ENCODE results near the gene TMEM169.

The TMEM169 gene

DNA sequence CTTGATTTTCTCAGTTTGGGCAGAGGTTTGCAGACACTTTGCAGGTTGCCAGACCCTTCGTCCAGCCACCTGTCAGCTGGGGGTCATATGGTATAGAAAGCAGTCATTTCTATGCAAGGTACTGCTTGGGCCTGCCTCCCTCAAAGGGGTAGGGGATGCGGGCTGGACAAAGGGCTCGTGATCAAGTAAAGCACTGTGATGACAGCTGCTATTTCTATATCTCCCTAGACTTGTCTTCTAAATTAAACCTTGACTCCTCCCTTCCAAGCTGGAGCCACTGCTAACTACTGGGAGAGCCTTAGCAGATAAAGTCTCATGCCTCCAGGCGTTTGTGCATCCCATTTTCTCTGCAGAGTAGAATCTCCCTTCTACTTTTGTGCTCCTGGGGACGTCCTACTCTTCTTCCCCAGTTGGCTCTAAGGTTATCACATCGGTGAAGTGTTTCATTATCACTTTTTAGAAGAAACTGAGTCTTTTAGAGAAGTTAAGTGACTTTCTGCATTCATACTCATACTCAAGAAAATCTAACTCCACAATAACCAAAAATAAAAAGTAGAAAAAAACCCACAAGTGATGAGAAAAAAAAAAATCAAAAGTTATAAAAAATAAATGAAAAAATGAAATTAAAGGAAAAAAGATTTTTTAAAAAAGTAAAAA lies 26.7 kb downstream of the TMEM169 start:
- no peak for DNase-seq

DNA sequence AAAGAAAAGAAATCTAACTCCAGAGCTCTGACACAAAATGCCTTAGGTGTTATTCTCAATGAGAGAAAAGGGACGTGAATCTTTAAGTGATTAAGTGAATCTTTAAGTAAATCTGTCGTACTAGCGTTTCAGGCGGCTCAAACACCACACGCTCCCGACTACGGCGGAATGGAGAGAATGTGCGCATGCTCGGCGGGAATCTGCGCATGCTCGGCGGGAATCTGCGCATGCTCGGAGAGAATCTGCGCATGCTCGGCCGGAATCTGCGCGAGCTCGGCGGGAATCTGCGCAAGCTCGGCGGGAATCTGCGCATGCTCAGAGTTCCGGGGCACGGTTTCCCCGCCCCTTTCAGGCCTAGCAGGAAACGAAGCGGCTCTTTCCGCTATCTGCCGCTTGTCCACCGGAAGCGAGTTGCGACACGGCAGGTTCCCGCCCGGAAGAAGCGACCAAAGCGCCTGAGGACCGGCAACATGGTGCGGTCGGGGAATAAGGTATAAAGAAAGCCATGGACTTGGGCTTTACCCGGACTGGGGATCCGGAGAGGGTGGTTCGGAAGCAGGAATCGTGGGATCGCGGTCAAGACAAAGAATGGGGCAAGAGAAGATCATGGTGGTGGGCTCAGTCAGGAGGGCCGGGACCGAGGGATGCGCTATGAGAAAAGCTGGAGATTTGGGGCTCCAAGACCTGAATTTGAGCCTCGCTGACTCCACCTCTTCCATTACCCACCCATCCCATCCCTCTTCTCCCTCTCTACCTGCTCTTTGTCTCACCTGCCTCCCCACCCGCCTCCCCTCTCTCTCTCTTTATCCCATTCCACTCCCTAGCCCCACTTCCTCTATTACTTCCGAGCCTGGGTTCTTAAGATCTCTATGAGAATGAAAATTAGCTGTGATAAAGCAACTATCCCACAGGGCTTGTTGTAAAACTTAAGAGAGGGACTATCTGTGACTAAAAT lies 27.5 kb downstream of the TMEM169 start, which contains the start of gene XRCC5:
Gene XRCC5 (plus strand): TSS at position 382 of the 955 bp plus-strand sequence. CDS start 89 bp downstream, at position 471.
- DNase-seq: peak; percentile 97 to 99

DNA sequence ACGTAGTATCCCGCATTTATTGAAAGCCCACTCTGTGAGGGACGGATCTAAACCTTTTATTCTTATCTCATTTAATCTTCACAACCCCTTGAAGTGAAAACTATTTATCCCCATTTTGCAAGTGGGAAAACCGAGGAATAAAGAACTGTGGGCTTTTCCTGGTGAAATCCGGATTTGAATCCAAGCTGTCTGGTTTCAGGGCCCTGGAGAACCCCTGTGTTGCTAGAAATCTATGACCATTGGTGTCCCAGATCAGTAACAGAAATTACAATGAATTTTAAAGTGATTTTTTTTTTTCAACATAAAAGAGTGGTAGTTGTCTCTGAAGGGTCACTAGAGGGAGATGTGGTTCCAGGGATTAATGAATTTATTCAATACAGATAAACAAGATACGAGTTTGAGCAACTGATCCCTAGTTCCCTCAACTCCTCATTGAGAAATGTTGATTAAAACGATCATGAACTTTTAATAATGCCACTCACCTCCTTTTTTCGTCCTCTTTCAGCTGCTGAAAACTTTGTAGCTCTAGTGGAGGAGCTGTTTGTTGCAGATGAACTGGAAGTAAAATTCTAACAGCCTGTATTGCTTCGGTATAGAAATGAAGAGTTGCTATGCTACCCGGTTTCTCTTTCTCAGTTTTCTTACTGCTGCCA lies 28.4 kb downstream of the TMEM169 start:
- no peak for DNase-seq

DNA sequence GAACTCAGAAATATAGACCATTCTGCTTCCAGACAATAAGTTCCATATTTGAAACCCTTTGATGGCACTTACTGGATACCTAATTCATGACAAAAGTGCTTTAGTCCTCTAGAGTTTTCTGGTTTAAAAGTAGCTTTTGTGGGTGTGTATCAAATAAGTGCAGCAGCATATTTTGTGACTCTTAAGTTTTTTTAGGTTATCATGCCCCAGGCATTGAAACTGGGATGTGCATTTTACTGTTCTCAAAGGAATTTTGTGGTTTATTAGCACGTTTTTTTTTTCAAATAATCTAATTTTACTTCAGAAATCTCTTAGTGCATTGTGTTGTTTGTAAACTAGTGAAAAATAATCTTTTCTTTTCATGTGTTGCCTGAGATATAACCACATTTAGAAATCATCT lies 28.9 kb downstream of the TMEM169 start:
- DNase-seq: no peak

DNA sequence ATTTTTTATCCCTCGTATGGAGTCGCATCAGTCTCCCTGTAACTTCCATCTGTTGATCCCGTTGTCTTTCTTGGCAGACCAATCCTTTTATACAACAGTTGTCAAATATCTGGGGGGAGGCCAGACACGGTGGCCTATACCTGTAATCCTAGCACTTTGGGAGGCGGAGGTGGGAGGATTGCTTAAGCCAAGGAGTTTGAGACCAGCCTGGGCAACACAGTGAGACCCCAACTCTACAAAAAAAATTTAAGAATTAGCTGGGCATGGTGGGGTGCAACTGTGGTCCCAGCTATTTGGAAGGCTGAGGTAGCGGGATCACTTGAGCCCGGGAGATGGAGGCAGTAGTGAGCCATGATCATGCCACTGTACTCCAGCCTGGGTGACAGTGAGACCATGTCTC lies 29.4 kb downstream of the TMEM169 start:
- no peak for DNase-seq

DNA sequence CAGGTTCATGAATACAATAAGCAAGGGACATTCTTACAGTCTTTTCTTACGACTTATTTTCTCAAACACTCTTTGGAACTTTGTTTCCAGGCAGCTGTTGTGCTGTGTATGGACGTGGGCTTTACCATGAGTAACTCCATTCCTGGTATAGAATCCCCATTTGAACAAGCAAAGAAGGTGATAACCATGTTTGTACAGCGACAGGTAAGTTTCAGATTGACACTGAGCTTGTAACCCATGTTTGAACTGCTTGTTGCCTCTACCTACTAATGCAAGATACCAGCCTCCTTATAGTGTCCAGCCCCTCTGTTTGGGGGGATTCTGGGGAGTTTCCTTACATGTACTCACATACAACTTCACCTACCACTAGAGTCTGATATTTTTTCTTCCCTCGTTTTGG lies 31.2 kb downstream of the TMEM169 start:
- DNase-seq: no peak

DNA sequence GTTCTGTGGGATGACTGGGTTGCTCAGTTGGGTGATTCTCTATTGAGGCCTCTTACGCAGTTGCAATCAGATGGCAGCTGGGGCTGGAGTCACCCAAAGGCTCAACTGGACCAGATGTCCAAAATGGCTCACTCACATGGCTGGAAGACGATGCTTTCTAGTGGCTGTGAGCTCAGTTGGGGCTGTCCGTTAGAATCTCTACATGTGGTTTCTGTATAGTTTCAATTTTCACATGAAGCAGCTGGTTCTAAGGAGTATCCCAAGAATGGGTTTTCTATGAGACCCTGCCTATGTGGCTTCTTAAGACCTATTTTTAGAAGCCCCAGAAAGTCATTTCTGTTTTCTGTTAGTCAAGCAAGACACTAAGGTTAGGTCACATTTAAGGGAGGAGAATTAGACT lies 31.9 kb downstream of the TMEM169 start:
- DNase-seq: peak in 1 of 2 experiments; percentile 45

DNA sequence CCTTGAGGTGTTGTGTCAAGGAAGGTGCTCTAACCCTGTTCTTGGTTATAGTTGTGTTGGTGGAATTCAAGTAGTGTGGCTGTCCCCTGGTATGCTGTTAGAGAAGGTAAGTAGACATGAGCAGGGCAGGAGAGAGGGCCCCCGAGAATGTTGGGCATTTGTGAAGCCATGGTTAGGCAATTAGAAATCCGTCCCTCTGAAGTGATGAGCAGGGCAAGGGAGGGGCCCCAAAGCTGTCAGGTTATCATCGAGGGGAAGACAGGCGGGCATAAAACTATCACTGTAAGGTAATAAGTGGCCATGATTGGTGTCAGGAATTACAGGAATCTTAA lies 32.6 kb downstream of the TMEM169 start:
- no peak for DNase-seq

DNA sequence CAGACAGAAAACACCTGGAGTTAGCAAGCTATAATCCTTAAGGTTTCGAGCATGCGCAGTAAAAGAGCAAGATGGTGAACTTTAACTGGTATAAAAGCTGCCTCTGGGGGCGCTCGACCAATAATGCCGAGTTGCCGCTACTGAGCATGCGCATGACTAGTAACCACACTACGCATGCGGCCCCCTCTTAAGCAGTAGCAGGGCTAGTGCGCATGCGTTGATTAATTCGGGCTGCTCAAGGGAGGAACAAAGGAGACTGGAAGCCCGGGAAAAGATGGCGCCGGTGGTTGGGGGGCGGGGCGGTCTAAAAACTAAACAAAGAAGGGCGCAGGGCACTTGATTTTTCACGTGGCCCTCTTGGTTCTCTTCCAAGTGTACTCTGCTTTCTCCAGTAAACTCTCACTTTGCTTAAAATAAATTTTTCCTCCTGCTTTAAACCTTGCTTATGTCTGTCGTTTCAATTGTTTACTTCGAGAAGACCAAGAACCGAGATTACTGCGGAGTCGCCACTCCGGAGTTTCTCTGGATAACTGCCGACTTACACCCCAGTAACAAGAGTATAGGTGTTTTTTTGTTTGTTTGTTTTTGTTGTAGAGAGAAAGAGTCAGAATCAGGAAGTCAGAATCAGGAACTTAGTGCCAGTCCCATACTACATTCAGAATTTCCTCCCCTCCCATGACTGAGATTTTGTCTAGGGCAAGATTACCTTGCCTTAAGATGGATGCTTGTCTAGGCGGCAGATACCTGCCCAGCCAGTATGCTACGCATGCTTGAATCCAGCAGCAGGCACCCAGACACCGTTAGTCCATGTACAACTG lies 33.2 kb downstream of the TMEM169 start:
- DNase-seq: peak; percentile 98 to 99

DNA sequence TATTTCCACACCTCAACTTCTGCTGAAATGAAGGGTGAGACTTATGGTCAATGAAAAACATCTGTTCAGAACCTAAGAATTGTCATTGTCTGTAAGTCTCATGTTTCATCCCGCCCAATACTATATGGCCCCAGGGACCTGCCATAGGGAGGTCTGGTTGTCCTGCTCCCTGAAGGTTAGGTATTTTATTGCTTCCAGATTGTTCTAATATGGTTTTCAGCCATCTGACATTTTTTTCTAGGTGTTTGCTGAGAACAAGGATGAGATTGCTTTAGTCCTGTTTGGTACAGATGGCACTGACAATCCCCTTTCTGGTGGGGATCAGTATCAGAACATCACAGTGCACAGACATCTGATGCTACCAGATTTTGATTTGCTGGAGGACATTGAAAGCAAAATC lies 34.7 kb downstream of the TMEM169 start:
- DNase-seq: no peak

DNA sequence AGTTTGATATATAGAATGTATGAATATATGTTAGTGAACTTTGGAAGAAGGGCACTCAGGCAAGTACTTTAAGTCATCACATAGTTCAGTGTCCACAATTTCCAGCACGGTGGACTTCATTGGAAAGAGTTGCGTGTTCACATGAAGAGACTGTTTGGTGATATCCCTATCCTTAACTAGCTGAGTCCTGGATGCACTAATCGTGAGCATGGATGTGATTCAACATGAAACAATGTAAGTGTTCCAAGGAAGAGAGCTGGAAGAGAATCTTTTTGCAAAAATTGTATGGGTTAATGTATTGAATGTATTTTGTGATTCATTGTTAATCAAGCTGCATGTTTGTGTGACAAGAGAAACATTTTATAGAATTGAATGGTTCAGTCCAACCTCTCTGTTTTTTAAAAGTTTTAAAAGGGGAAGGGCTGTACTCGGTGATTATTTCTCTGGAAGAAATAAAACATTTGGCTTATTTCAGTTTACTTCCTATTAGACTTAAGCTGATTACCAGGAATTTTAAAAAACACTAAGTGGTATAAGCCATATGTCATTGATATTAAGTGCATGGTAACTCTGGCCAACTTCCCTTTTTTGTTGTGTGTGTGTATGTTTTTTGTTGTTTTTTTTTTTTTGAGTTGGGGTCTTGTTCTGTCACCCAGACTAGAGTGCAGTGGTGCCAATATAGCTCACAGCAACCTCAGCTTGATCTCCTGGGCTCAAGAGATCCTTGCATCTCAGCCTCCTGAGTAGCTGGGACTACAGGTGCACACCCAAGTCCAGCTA lies 36.0 kb downstream of the TMEM169 start:
- no peak for DNase-seq

DNA sequence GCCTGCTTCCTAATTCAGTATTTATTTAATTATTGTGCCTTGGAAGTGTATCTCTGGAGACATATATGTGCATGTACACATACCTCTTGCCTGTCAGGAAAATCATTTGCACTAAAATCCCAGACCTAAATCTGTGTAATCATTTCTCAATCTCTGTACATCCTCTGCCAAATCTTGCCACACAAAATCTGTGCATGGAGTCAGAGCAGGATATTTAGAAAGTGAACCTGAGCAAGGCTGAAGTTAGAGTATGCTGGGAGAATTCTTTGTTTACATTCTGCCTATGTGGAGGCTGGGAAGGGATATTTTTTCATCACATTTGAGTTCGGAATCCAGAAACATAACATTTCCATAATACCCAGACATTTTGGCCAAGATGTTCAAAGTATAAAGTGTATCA lies 36.8 kb downstream of the TMEM169 start:
- DNase-seq: no peak

DNA sequence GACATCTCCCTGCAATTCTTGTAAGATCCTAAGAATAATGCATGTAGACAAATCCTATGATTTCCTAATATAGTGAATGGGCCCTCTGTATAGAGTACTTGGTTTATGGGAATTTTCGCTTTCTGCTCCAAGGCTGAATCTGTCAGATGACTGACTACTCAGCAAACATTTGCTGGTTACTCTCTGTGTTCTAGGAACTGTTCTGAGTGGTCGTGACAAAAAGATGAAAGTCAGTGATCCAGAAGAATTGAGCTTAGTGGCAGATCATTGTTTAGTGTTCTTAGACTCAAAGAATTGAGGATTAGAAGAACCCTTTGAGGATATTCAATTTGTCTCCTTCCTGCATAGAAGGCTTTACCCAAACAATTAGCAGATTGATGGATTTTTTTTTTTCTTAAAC lies 37.4 kb downstream of the TMEM169 start:
- no peak for DNase-seq

DNA sequence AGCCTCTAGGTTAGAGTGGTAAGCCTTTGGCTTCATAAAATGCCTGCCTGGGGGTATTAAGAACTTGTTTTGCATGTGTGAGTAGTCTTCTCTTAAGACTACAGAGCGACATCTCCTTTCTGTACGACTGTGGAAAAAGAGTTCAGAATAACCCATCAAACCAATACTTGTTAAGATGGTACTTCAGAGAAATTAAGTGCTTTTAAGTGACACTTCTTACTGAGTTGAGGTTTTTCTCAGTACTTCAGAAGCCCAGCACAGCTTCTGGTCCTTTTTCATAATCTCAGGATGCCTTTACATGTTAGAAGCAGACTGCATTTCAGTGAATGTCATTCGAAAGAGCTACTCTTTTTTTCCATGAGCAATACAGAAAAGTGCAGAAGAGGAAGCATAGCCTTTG lies 38.3 kb downstream of the TMEM169 start:
- no peak for DNase-seq

DNA sequence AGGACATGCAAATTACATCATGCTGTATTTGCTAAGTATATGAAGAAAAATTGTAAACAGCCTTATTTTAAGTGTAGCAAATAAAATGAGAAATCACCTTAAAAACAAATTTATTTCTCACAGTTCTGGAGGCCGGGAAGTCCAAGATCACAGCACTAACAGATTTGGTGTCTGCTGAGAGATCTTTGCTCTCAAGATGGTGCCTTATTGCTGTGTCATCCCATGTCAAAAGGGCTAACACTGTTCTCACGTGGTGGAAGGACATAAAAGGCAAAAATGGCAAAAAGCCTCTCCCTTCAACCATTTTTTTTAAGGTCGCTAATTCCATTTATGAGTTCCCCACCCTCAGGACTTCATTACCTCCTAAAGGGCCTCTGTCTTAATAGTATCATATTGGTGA lies 39.5 kb downstream of the TMEM169 start:
- DNase-seq: no peak

DNA sequence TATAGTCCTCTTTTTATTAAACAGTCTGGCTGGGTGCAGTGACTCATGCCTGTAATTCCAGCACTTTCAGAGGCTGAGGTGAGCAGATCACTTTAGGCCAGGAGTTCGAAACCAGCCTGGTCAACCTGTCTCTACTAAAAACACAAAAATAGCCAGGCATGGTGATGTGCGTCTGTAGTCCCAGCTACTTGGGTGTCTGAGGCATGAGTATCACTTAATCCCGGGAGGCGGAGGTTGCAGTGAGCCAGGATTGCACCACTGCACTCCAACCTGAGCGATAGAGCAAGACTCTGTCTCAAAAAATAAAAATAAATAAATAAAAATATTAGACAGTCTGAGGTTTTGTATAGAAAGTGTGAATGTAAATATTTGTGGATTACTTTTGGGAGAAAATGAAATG lies 45.2 kb downstream of the TMEM169 start:
- DNase-seq: no peak

DNA sequence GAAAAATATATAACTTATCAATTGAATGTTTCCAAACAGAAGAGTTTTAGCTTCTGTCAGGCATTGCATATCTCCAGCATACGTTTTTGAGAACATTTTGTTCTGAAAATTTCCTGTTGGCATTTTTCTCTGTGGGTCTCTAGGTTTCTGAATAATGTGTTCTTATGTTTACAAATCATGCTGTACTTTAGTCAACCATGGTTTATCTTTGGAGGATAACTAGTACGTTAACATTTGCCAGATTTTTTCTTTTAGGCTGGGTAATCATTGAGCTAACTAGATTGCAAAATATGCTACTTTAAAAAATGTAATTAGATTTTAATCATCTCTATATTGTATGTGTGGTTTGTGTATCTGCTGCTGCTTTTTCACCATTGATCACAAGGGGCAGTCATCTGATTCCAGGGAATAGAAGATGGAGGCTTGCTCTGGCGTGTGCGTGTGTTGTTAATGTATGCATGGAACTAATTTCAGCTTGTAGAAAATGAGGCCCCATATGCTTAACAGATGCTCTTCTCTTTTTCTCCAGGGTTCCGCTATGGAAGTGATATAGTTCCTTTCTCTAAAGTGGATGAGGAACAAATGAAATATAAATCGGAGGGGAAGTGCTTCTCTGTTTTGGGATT lies 48.7 kb downstream of the TMEM169 start:
- DNase-seq: no peak

DNA sequence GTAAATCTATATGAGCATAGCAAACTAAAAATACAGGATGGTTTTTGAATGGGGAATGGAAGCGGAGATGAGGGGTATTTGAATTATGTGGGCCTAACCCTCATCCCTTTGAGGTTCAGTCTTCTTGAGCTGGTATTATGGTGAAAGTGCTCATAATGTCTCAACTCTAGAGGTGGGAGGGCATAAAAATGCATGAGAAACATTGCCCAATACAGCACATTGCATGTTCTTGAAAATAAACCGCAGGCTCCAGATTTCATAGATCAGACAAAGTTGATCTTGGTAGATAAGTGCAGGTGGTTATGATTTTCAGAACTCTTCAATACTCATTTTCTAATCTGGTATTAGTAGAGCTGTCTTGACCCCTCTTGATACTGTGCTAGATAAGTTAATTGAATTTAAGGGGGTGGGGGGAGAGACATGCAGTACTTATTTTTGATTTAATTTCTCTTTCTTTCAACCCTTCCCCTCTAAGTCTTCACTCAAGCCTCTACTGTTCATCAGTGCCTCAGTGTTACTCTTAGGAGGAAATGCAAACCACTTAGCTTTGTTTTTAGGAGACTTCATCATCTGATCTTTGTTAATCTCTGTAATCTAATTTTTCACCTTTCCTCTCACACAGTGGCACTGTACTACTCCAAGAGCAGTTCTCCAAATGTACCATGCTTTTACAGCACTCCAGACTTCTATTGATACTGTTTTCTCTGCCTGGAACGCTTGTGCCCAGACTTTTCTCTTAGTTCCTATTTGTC lies 49.6 kb downstream of the TMEM169 start:
- DNase-seq: no peak

DNA sequence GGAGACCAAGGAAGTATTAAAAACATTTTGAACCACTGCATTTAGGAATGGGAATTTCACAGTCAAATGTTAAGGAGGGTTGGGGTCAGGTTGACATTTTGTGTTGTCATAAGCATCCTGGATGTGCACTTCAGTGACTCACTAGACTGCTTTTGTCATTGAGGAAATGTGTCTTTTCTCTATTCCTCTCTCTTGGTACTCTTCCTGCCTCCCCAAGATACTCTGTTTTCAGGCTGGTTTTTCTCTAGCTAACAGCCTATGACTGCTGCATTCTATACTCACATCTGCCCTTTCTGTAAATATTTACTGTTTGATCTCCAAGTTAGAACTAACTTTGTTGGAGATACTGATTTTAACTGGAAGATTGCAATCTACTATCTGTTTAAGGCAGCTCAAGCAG lies 50.9 kb downstream of the TMEM169 start:
- DNase-seq: no peak

DNA sequence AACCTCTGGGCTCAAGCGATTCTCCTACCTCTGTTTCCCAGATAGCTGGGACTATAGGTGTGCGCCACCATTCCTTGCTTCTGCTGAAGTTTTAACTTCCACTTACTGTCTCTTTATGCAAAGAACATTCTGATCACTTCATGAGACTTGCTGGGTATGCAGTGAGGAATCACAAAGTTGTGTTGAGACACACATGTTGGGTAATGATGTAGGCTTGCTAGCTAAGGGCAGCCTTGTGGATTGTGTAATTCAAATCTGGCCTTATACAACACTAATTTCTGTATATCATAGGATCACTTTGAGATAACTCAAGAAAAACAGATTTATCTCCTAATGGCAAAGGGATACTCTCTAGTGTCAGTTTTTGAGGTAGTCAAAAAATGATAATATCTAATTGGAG lies 51.7 kb downstream of the TMEM169 start:
- DNase-seq: no peak
